Keratinocyte (primary cell): ENCODE results near the gene CLDN5.

Source experiments
- EZH2 ChIP-seq: IDR thresholded peaks from one replicate; pipeline ENCODE4 v1.6.1; 2012; ENCODE audit warnings: inconsistent platforms, mild to moderate bottlenecking, low read length, moderate library complexity
- TF ChIP-seq, protein P1 (sequence below), 3 experiments: IDR thresholded peaks in 1 of 3; conservative IDR thresholded peaks in 1 of 3; optimal IDR thresholded peaks in 1 of 3; 2 replicates in 2 of 3; 3 replicates in 1 of 3; pipeline versions ENCODE3 to v1.5.1; 2011; ENCODE audit warnings: low read length in 3 of 3, mild to moderate bottlenecking in 3 of 3, moderate library complexity in 2 of 3, control low read depth in 1 of 3, inconsistent platforms in 1 of 3; ENCODE audit not compliant: insufficient read depth in 2 of 3; ENCODE audit errors: extremely low read depth in 1 of 3

DNA sequence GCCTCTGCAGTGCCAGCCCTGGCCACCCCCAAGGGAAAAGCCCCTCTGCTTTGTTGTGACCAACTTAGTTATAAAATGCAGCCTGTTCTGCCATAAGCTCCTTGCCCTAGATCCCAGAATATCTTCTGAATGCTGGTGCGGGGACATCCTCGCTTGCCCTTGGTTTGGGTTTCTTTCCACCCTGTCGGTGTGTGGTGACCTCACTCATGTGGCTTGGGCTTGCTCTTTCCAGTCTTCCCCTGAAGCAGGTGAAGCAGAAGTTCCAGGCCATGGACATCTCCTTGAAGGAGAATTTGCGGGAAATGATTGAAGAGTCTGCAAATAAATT lies 16.7 kb downstream of the CLDN5 start:
- TF ChIP-seq, protein P1, sequence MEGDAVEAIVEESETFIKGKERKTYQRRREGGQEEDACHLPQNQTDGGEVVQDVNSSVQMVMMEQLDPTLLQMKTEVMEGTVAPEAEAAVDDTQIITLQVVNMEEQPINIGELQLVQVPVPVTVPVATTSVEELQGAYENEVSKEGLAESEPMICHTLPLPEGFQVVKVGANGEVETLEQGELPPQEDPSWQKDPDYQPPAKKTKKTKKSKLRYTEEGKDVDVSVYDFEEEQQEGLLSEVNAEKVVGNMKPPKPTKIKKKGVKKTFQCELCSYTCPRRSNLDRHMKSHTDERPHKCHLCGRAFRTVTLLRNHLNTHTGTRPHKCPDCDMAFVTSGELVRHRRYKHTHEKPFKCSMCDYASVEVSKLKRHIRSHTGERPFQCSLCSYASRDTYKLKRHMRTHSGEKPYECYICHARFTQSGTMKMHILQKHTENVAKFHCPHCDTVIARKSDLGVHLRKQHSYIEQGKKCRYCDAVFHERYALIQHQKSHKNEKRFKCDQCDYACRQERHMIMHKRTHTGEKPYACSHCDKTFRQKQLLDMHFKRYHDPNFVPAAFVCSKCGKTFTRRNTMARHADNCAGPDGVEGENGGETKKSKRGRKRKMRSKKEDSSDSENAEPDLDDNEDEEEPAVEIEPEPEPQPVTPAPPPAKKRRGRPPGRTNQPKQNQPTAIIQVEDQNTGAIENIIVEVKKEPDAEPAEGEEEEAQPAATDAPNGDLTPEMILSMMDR (optimal IDR thresholded peaks at IDR 0.05 in 1 of 3, IDR thresholded peaks at IDR 0.05 in 1 of 3, conservative IDR thresholded peaks at IDR 0.05 in 1 of 3; ENCODE audit: extremely low read depth in 1 of 3, insufficient read depth in 2 of 3, low read length in 3 of 3) = no peak
- TF ChIP-seq EZH2 = no peak
